IMR-90 (cell line): ENCODE measurements around the gene SP2. TPM values are rescaled to one million over a fixed set of nuclear protein-coding genes. Genes with fewer than 3 reads are reported as not detected.

ENCODE experiments used
- ATAC-seq: fragments of 200-7000 bp; cut with Tn5 transposase; 2 replicates; pipeline ENCODE4 v1.9.1; 2020; ENCODE audit warnings: low read depth, mild to moderate bottlenecking, moderate library complexity
- BruUV-seq: library from RNA; stranded (reverse); fragments of 400-500 nt; replicated peaks from 2 replicates; lab custom pipeline; 2021; lab: Mats Ljungman, UMichigan
- CTCF ChIA-PET: fragments of 300-600 bp; formaldehyde crosslinking; extraction: SDS; loops from one replicate; lab custom pipeline; 2021; ENCODE audit warnings: antibody characterized with exemption; lab: Yijun Ruan, JAX
- POLR2A ChIA-PET: fragments of 300-600 bp; sonication (Branson Sonifier 250); formaldehyde crosslinking; loops from one replicate; lab custom pipeline; 2022; ENCODE audit warnings: antibody characterized with exemption; ENCODE audit not compliant: unreplicated experiment; lab: Charles Lee
- DNase-seq: peaks from one replicate; pipeline ENCODE4 v3.0.0; 2013
- H2AFZ ChIP-seq: replicated peaks from 2 replicates; pipeline ENCODE3; 2013; ENCODE audit warnings: low read length, mild to moderate bottlenecking; ENCODE audit not compliant: poor library complexity
- H2AK5ac ChIP-seq: 2 replicates; pipeline ENCODE4 v1.6.1; 2013; ENCODE audit warnings: low read depth, low read length, inconsistent platforms
- H2AK9ac ChIP-seq: replicated peaks from 2 replicates; pipeline ENCODE3; 2013; ENCODE audit warnings: mild to moderate bottlenecking, low read depth, low read length, moderate library complexity; ENCODE audit not compliant: poor library complexity
- H2BK120ac ChIP-seq: 2 replicates; pipeline ENCODE4 v1.6.1; 2013; ENCODE audit warnings: low read depth, low read length, inconsistent platforms
- H2BK15ac ChIP-seq: 3 replicates; pipeline ENCODE4 v1.6.1; 2013; ENCODE audit warnings: low read depth, low read length, inconsistent platforms
- H2BK20ac ChIP-seq: 2 replicates; pipeline ENCODE4 v1.6.1; 2013; ENCODE audit warnings: low read depth, mild to moderate bottlenecking, inconsistent platforms, low read length, moderate library complexity
- H2BK5ac ChIP-seq: 2 replicates; pipeline ENCODE4 v1.6.1; 2013; ENCODE audit warnings: mild to moderate bottlenecking, low read depth, low read length, inconsistent platforms; ENCODE audit not compliant: poor library complexity, severe bottlenecking
- H3K14ac ChIP-seq: replicated peaks from 2 replicates; pipeline ENCODE4 v1.6.1; 2013; ENCODE audit warnings: low read depth, low read length, inconsistent platforms
- H3K18ac ChIP-seq: 2 replicates; pipeline ENCODE4 v1.6.1; 2013; ENCODE audit warnings: low read depth, low read length, control low read depth
- H3K23ac ChIP-seq: 2 replicates; pipeline ENCODE4 v1.6.1; 2013; ENCODE audit warnings: low read depth, low read length, inconsistent platforms
- H3K27ac ChIP-seq: 2 replicates; pipeline ENCODE4 v1.5.1; 2013; ENCODE audit warnings: mild to moderate bottlenecking, control low read depth, low read length; ENCODE audit not compliant: insufficient read depth
- H3K27me3 ChIP-seq: 2 replicates; pipeline ENCODE4 v1.6.1; 2013; ENCODE audit warnings: low read length; ENCODE audit not compliant: control insufficient read depth, insufficient read depth
- H3K36me3 ChIP-seq: 2 replicates; pipeline ENCODE4 v1.6.1; 2013; ENCODE audit warnings: low read length, mixed read lengths; ENCODE audit not compliant: control insufficient read depth, insufficient read depth
- H3K4ac ChIP-seq: 2 replicates; pipeline ENCODE4 v1.6.1; 2013; ENCODE audit warnings: low read depth, low read length, inconsistent platforms
- H3K4me1 ChIP-seq: 2 replicates; pipeline ENCODE4 v1.6.1; 2013; ENCODE audit warnings: low read length, mixed read lengths; ENCODE audit not compliant: control insufficient read depth, insufficient read depth
- H3K4me2 ChIP-seq: 2 replicates; pipeline ENCODE4 v1.6.1; 2013; ENCODE audit warnings: low read depth, mild to moderate bottlenecking, control low read depth, low read length, moderate library complexity
- H3K4me3 ChIP-seq: 2 replicates; pipeline ENCODE4 v1.5.1; 2013; ENCODE audit warnings: low read depth, mild to moderate bottlenecking, control low read depth, low read length, moderate library complexity; ENCODE audit not compliant: insufficient read depth
- H3K56ac ChIP-seq: 2 replicates; pipeline ENCODE4 v1.6.1; 2013; ENCODE audit warnings: low read length, inconsistent platforms; ENCODE audit not compliant: insufficient read depth; ENCODE audit errors: extremely low read depth
- H3K79me1 ChIP-seq, 2 experiments: 2 replicates each; pipeline ENCODE4 v1.6.1; 2013; ENCODE audit warnings: low read length in 2 of 2, inconsistent platforms in 1 of 2, low read depth in 1 of 2
- H3K9ac ChIP-seq: 2 replicates; pipeline ENCODE4 v1.6.1; 2013; ENCODE audit warnings: low read depth, low read length, control low read depth
- H3K9me1 ChIP-seq: 2 replicates; pipeline ENCODE4 v1.6.1; 2013; ENCODE audit warnings: low read length, inconsistent platforms; ENCODE audit not compliant: insufficient read depth
- H3K9me3 ChIP-seq: 2 replicates; pipeline ENCODE4 v1.6.1; 2013; ENCODE audit warnings: low read length; ENCODE audit not compliant: control insufficient read depth, insufficient read depth
- H4K20me1 ChIP-seq: 2 replicates; pipeline ENCODE4 v1.6.1; 2013; ENCODE audit warnings: low read length, inconsistent platforms; ENCODE audit not compliant: insufficient read depth
- H4K5ac ChIP-seq: 2 replicates; pipeline ENCODE4 v1.6.1; 2013; ENCODE audit warnings: mild to moderate bottlenecking, low read depth, low read length, control low read depth
- H4K8ac ChIP-seq, 2 experiments: 2 replicates each; pipeline ENCODE4 v1.6.1; 2013; ENCODE audit warnings: low read depth in 2 of 2, low read length in 2 of 2, control low read depth in 1 of 2, inconsistent platforms in 1 of 2
- H4K91ac ChIP-seq: 2 replicates; pipeline ENCODE4 v1.6.1; 2013; ENCODE audit warnings: low read depth, low read length, inconsistent platforms; ENCODE audit not compliant: insufficient read depth
- BHLHE40 ChIP-seq: fragments of 150-350 bp; IDR thresholded peaks from 2 replicates; pipeline ENCODE4 v1.6.1; 2016; ENCODE audit warnings: mild to moderate bottlenecking, low read depth, low read length
- CEBPB ChIP-seq: IDR thresholded peaks from 2 replicates; pipeline ENCODE4 v1.6.1; 2012; ENCODE audit warnings: low read depth, low read length, improper control_type of control experiment
- FOS ChIP-seq: fragments of 150-350 bp; IDR thresholded peaks from 2 replicates; pipeline ENCODE4 v1.6.1; 2016; ENCODE audit warnings: low read depth, low read length
- SMC3 ChIP-seq: fragments of 150-350 bp; IDR thresholded peaks from 2 replicates; pipeline ENCODE4 v1.6.1; 2016; ENCODE audit warnings: low read depth, mild to moderate bottlenecking, antibody characterized with exemption, low read length, moderate library complexity
- WGBS, 2 experiments: methylation state at CpG; one replicate each; pipeline versions ENCODE4 v1.1.5 to v1.1.7; 2013; ENCODE audit warnings: missing lambda C conversion rate in 2 of 2; ENCODE audit not compliant: insufficient read length in 1 of 2; ENCODE audit errors: extremely low coverage in 2 of 2; 5-methylcytosine and 5-hydroxymethylcytosine counted together
- dilution Hi-C: fragments of 300-500 bp; cut with HindIII; formaldehyde crosslinking; loops from one replicate; pipeline ENCODE4 v1.14.3; 2018; ENCODE audit warnings: low sequenced_read_pairs; ENCODE audit not compliant: unreplicated experiment
- in situ Hi-C: fragments of 300-500 bp; cut with MboI; formaldehyde crosslinking; loops from 3 replicates; pipeline ENCODE4 v1.14.3; 2019; ENCODE audit warnings: low sequenced_read_pairs, inconsistent platforms, mixed read lengths
- intact Hi-C: fragments of 100-400 bp; cut with micrococcal nuclease; formaldehyde crosslinking; loops from 2 replicates; pipeline ENCODE4 v1.10.0; 2022
- polyA plus RNA-seq, 3 experiments: library from polyadenylated mRNA; depleted of rRNA; stranded (reverse); fragments of >200 nt; gene quantifications; 2 replicates each; pipeline ENCODE4 v1.2.3, GENCODE V29; 2012; ENCODE audit warnings: low replicate concordance in 1 of 3
- total RNA-seq: library from RNA; depleted of rRNA; stranded (reverse); fragments of >200 nt; gene quantifications from 2 replicates; pipeline ENCODE4 v1.2.3, GENCODE V29; 2012
- TF ChIP-seq, protein P1 (sequence below): fragments of 150-350 bp; IDR thresholded peaks from 2 replicates; pipeline ENCODE4 v1.6.1; 2016; ENCODE audit warnings: low read depth, mild to moderate bottlenecking, low read length, moderate library complexity, borderline replicate concordance

SP2 gene
- total and polyA plus RNA-seq, 2 of the 4 experiments (the other 2 are of a cell fraction): 0.72 to 13.8 TPM

DNA sequence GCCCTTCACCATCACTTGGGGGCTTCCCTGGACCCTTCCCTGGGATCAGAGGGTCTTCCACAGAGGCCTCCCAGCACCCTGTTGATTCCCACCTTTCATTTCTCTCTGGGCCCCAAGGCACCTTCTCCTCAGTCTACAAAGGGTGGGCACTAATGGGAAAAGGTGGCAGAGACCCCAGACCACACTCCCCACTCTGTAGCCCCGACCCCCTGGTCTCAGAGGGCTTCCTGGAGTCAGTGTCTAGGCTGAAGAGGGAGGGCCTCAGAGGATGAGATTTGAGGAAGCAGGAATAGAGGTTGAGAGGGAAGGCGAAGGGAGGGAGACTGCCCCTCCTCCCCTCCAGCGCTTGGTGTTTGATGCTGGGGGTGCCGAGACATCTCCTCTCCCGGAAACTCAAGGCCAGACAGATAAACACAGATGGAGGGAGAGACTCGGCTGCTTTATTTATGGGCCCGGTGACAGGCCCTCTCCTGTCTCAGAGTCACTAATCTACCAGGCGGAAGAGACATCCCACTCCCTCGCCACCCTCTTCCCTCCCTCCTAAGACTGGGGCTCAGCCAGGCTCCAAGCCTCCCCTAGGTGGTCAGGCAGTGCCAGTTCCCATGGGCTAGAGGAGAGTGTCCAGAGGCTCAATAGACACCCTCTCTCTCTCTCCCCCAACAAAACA, 18.5 kb upstream of the SP2 start:
- peak overlapping the region; percentile 30; the same call in 1 of the 2 replicates for H4K5ac ChIP-seq
- H2BK120ac ChIP-seq: no peak overlapping the region
- no peak overlapping the region for H3K14ac ChIP-seq
- no peaks in the 10 kb centered on the region for H3K36me3 ChIP-seq
- no peaks in the 10 kb centered on the region for H3K9me3 ChIP-seq
- TF ChIP-seq, protein P1, sequence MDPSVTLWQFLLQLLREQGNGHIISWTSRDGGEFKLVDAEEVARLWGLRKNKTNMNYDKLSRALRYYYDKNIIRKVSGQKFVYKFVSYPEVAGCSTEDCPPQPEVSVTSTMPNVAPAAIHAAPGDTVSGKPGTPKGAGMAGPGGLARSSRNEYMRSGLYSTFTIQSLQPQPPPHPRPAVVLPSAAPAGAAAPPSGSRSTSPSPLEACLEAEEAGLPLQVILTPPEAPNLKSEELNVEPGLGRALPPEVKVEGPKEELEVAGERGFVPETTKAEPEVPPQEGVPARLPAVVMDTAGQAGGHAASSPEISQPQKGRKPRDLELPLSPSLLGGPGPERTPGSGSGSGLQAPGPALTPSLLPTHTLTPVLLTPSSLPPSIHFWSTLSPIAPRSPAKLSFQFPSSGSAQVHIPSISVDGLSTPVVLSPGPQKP: no peak
- TF ChIP-seq CEBPB (no peak), BHLHE40 (no peak), SMC3 (no peak), FOS (no peak)
- no peak for ATAC-seq
- no CpG with 5 or more reads among the region's 9 CpGs for WGBS, 2 experiments
- H4K20me1 ChIP-seq: no peaks in the 10 kb centered on the region
- POLR2A ChIA-PET: no interaction called here
- no peak overlapping the region; the same call in 1 of the 2 replicates for H4K91ac ChIP-seq
- 0 out of 2 replicates have a peak overlapping the region, but pooled peaks have one; percentile 11 for H3K4ac ChIP-seq
- H3K27me3 ChIP-seq: peaks cover 20% of the 10 kb centered on the region
- no peak overlapping the region for H3K9ac ChIP-seq
- peak overlapping the region in 1 of 2 experiments; percentile 16; a peak in 2 of 4 replicates for H4K8ac ChIP-seq
- H3K18ac ChIP-seq: peak overlapping the region; percentile 6; the same call in 1 of the 2 replicates
- H3K4me1 ChIP-seq: peaks cover 19% of the 10 kb centered on the region
- peak overlapping the region; percentile 66 for H2AFZ ChIP-seq
- no peak overlapping the region for H2BK20ac ChIP-seq
- no TSS peak for BruUV-seq
- CTCF ChIA-PET: no interaction called here
- intact Hi-C loops (no loop called here), dilution Hi-C loops (no loop called here), in situ Hi-C loops (no loop called here)
- H3K56ac ChIP-seq: no peak overlapping the region
- peak overlapping the region; percentile 44 for H2AK9ac ChIP-seq
- no peak overlapping the region for H3K27ac ChIP-seq
- no peak overlapping the region for H3K4me3 ChIP-seq
- H2BK15ac ChIP-seq: no peak overlapping the region; the same call in 2 of the 3 replicates
- H2BK5ac ChIP-seq: no peak overlapping the region
- DNase-seq: no peak
- H2AK5ac ChIP-seq: peak overlapping the region; percentile 60; the same call in 1 of the 2 replicates
- no peak overlapping the region for H3K4me2 ChIP-seq
- H3K23ac ChIP-seq: no peak overlapping the region
- no peaks in the 10 kb centered on the region for H3K79me1 ChIP-seq
- no peaks in the 10 kb centered on the region for H3K9me1 ChIP-seq
